SK-N-SH (cell line): ENCODE data around the gene ZNF544.

ENCODE experiments used
- CTCF ChIP-seq: fragments of 200-600 bp; sonication (generic); IDR thresholded peaks from 2 replicates; pipeline ENCODE4 v1.6.1; 2017; ENCODE audit warnings: antibody characterized with exemption, mild to moderate bottlenecking, moderate library complexity
- ELF1 ChIP-seq: IDR thresholded peaks from 2 replicates; pipeline ENCODE4 v1.4.0; 2012
- EZH2phosphoT487 ChIP-seq: fragments of 200-600 bp; sonication (generic); IDR thresholded peaks from 2 replicates; pipeline ENCODE4 v1.6.1; 2017; ENCODE audit warnings: low read depth, mixed run types, mild to moderate bottlenecking, antibody characterized with exemption, moderate library complexity, borderline replicate concordance
- REST ChIP-seq: IDR thresholded peaks from 2 replicates; pipeline ENCODE4 v1.6.1; 2012; ENCODE audit warnings: mild to moderate bottlenecking, low read depth, low read length, moderate library complexity
- SMC3 ChIP-seq: IDR thresholded peaks from 2 replicates; pipeline ENCODE4 v1.6.1; 2012; ENCODE audit warnings: low read depth, low read length, improper control_type of control experiment
- YY1 ChIP-seq: IDR thresholded peaks from 2 replicates; pipeline ENCODE4 v1.4.0; 2012; ENCODE audit warnings: low read depth, mild to moderate bottlenecking
- ZBTB33 ChIP-seq: IDR thresholded peaks from 2 replicates; pipeline ENCODE4 v1.4.0; 2012; ENCODE audit warnings: low read depth, borderline replicate concordance

- TF ChIP-seq CTCF = no peak
- no peak for TF ChIP-seq EZH2phosphoT487
- no peak for TF ChIP-seq ELF1
- TF ChIP-seq SMC3 = no peak
- no peak for TF ChIP-seq REST
- no peak for TF ChIP-seq ZBTB33
- TF ChIP-seq YY1 = no peak
These were observed 46.9 kb downstream of the ZNF544 start for GRCh38 chr19:58275564-58275963.
